Effector memory CD4-positive, alpha-beta T cell (primary cell): ENCODE results near the gene TADA3.

ENCODE experiments used
- DNase-seq, 3 donors: peaks; one replicate each; pipeline ENCODE4 v3.0.0-alpha.2; 2020
- H3K27ac ChIP-seq: 2 replicates; pipeline ENCODE4 v1.7.0; 2013; ENCODE audit warnings: mild to moderate bottlenecking, low read length, moderate library complexity; ENCODE audit not compliant: insufficient read depth, poor library complexity, severe bottlenecking
- H3K27me3 ChIP-seq: replicated peaks from 2 replicates; pipeline ENCODE4 v1.7.0; 2013; ENCODE audit warnings: mild to moderate bottlenecking, low read length; ENCODE audit not compliant: insufficient read depth, control insufficient read depth, poor library complexity, severe bottlenecking
- H3K36me3 ChIP-seq: 2 replicates; pipeline ENCODE4 v1.7.0; 2013; ENCODE audit warnings: mild to moderate bottlenecking, low read length, moderate library complexity; ENCODE audit not compliant: control insufficient read depth, insufficient read depth
- H3K4me1 ChIP-seq: 2 replicates; pipeline ENCODE4 v1.7.0; 2013; ENCODE audit warnings: low read length, mild to moderate bottlenecking; ENCODE audit not compliant: control insufficient read depth, insufficient read depth, poor library complexity, severe bottlenecking
- H3K4me3 ChIP-seq: 2 replicates; pipeline ENCODE4 v1.7.0; 2013; ENCODE audit warnings: low read length, low read depth, mild to moderate bottlenecking; ENCODE audit not compliant: insufficient read depth, poor library complexity, severe bottlenecking
- H3K9me3 ChIP-seq: 2 replicates; pipeline ENCODE4 v1.7.0; 2013; ENCODE audit warnings: mild to moderate bottlenecking, low read length, moderate library complexity; ENCODE audit not compliant: control insufficient read depth
- total RNA-seq, 3 donors: gene quantifications; one replicate each; lab custom pipeline; 2026; lab: John Stamatoyannopoulos, UW

Gene TADA3
- total RNA-seq, result 25.0 to 47.8 (median 35.4) reads per million in 3 donors

DNA sequence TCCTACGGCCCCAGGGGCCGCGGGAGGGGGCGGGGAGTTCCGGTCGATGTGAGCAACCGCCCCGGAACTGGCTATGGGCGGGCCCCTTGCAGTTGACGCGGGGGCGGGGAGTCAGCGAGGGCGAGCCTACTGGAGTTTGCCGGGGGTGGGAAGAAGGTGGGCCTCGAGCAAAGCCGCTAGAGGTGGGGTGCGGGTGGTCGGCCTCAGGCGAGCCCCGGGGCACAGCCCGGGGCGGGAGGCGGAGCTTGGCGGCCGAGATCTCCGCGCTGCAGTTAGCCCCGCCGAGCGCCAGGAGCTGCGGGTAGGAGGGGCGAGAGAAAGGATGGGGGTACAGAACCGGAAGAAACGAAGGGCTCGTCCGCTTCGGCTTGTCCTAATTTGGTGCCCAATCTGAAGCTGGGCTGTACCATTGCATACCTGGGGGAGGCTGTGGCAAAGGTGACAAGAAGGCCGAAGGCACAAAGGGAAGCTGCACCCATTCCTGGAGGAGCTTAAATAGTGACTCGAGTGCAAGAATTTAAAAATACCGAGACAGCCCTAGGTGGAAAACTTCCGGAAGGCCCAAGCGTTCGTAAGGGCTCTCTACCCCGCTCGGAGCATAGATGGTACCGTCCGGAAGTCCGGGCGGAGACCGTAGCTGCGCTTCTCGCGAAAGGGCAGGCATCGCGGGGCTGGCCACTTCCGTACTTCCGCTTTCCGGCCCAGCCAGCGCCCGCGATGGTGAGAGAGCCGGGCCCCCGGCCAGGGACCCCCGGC, at the start of gene TADA3, which contains the start of gene ARPC4:
TADA3 (minus strand) TSS at position 69 of the 756 bp plus-strand sequence. CDS start 1,007 bp downstream, outside the sequence.
ARPC4 (plus strand) TSS at position 678 of the 756 bp plus-strand sequence; CDS start at position 718, 40 bp downstream.
- Histone ChIP-seq H3K36me3 (peaks cover 24% of the 10 kb centered on the region), H3K9me3 (no peaks in the 10 kb centered on the region), H3K27me3 (no peaks in the 10 kb centered on the region), H3K27ac (peak within 1 kb of the TSS; percentile 97), H3K4me3 (peak within 1 kb of the TSS; percentile 98), H3K4me1 (peaks cover 30% of the 10 kb centered on the region)
- DNase-seq, result peak; percentile 76 to 86 (median 85)

GRCh38 chr3:9841015-9841414, 48.7 kb upstream of the TADA3 start:
- Histone ChIP-seq H3K27me3 (no peaks in the 10 kb centered on the region), H3K4me3 (no peak overlapping the region), H3K27ac (no peak overlapping the region), H3K4me1 (peaks cover 11% of the 10 kb centered on the region), H3K9me3 (no peaks in the 10 kb centered on the region), H3K36me3 (peaks cover 21% of the 10 kb centered on the region)
- DNase-seq, result no peak

- Histone ChIP-seq H3K27me3 (no peaks in the 10 kb centered on the region), H3K27ac (no peak overlapping the region), H3K4me1 (peaks cover 6% of the 10 kb centered on the region), H3K9me3 (no peaks in the 10 kb centered on the region), H3K36me3 (peaks cover 34% of the 10 kb centered on the region), H3K4me3 (no peak overlapping the region)
- no peak for DNase-seq
These were observed 46.6 kb upstream of the TADA3 start for GRCh38 chr3:9838856-9839255.

GRCh38 chr3:9837701-9838582, 45.7 kb upstream of the TADA3 start:
- DNase-seq, result no peak
- H3K4me3 ChIP-seq, result no peak overlapping the region
- peaks cover 40% of the 10 kb centered on the region for H3K36me3 ChIP-seq
- H3K4me1 ChIP-seq, result peaks cover 2% of the 10 kb centered on the region
- no peaks in the 10 kb centered on the region for H3K9me3 ChIP-seq
- H3K27ac ChIP-seq, result no peak overlapping the region
- H3K27me3 ChIP-seq, result no peaks in the 10 kb centered on the region

GRCh38 chr3:9834520-9835380, 42.5 kb upstream of the TADA3 start:
- no peaks in the 10 kb centered on the region for H3K9me3 ChIP-seq
- H3K36me3 ChIP-seq, result peaks cover 27% of the 10 kb centered on the region
- H3K4me3 ChIP-seq, result no peak overlapping the region
- no peak overlapping the region for H3K27ac ChIP-seq
- H3K4me1 ChIP-seq, result no peaks in the 10 kb centered on the region
- no peaks in the 10 kb centered on the region for H3K27me3 ChIP-seq
- DNase-seq, result no peak

DNA sequence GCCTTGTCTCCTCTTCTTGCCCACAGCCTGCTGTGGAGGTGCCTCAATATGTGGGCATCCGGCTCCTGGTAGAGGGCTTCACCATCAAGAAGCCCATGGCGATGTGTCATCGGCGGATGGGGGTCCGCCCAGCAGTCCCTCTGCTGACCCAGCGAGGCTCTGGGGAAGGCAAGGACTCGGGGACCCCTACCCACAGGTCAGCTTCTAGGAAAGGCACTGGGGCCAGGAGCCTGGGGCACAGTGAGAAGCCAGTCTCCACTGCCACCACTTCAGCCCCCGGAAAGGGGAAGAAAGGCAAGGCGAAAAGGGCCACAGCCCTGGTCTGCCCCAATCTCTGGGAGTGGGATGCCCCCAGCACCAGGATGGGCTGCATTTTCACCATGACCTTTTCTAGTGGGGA, 40.8 kb upstream of the TADA3 start:
- H3K4me1 ChIP-seq, result no peaks in the 10 kb centered on the region
- peaks cover 20% of the 10 kb centered on the region for H3K36me3 ChIP-seq
- H3K27me3 ChIP-seq, result no peaks in the 10 kb centered on the region
- no peak overlapping the region for H3K27ac ChIP-seq
- no peak overlapping the region for H3K4me3 ChIP-seq
- H3K9me3 ChIP-seq, result no peaks in the 10 kb centered on the region
- DNase-seq, result no peak

DNA sequence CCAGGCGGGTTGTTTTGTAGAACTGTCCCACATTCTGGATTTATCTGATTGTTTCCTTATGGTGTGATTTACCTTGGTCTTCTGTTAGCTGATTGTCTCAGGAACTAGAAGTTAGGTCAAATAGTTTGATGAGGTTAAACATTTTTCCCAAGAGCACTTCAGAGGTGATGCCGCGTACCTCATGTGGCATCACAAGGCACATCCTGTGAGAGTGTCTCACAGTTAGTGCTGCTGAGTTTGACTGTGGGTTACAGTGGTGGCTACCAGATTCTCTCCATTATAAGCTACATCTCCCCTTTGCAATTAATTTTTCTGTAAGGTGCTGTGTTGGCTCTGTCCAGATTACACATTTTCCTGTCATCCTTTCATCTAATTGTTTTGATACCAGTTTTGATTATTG, 39.0 kb upstream of the TADA3 start:
- no peak for DNase-seq
- Histone ChIP-seq H3K4me1 (no peaks in the 10 kb centered on the region), H3K27ac (no peak overlapping the region), H3K9me3 (no peaks in the 10 kb centered on the region), H3K27me3 (no peaks in the 10 kb centered on the region), H3K36me3 (peaks cover 20% of the 10 kb centered on the region), H3K4me3 (no peak overlapping the region)

GRCh38 chr3:9828801-9829755, 36.8 kb upstream of the TADA3 start:
- Histone ChIP-seq H3K9me3 (no peaks in the 10 kb centered on the region), H3K27ac (no peak overlapping the region), H3K36me3 (peaks cover 8% of the 10 kb centered on the region), H3K4me3 (no peak overlapping the region), H3K4me1 (no peaks in the 10 kb centered on the region), H3K27me3 (no peaks in the 10 kb centered on the region)
- DNase-seq, result no peak
